GM12878 (cell line): Measurements from ENCODE around the gene GLP1R. TPM values are rescaled to one million over a fixed set of nuclear protein-coding genes. Genes with fewer than 3 reads are reported as not detected.

Source experiments
- ATAC-seq: fragments of 200-7000 bp; cut with Tn5 transposase; 3 replicates; pipeline ENCODE4 v1.9.1; 2020; ENCODE audit warnings: mild to moderate bottlenecking, moderate library complexity
- BruUV-seq: library from RNA; stranded (reverse); fragments of 400-500 nt; replicated peaks from 2 replicates; lab custom pipeline; 2021; lab: Mats Ljungman, UMichigan
- CTCF ChIA-PET: fragments of 300-600 bp; sonication (Branson Sonifier 250); formaldehyde crosslinking; extraction: SDS; loops from one replicate; lab custom pipeline; 2021; ENCODE audit warnings: inconsistent platforms; lab: Yijun Ruan, JAX
- POLR2A ChIA-PET: fragments of 350-600 bp; formaldehyde crosslinking; extraction: SDS; loops from one replicate; lab custom pipeline; 2021; ENCODE audit warnings: inconsistent platforms; lab: Charles Lee
- RAD21 ChIA-PET: fragments of 300-600 bp; sonication (Branson Sonifier 250); formaldehyde crosslinking; loops from one replicate; lab custom pipeline; 2023; ENCODE audit warnings: antibody characterized with exemption; ENCODE audit not compliant: unreplicated experiment; lab: Charles Lee
- SMC1A ChIA-PET: fragments of 300-600 bp; sonication (Branson Sonifier 250); formaldehyde crosslinking; loops from one replicate; lab custom pipeline; 2023; ENCODE audit not compliant: unreplicated experiment, uncharacterized antibody; lab: Charles Lee
- DNase-seq: peaks from one replicate; pipeline ENCODE4 v3.0.0-alpha.2; 2011; ENCODE audit warnings: low read depth, low spot score
- FAIRE-seq: peaks from 3 replicates; lab custom pipeline; 2011; peaks lifted over from hg19 to GRCh38; lab: Jason Lieb, UNC
- H2AFZ ChIP-seq: 2 replicates; pipeline ENCODE4 v1.6.0; 2011; ENCODE audit warnings: low read depth, low read length, control low read depth; ENCODE audit not compliant: control insufficient read depth
- H3K27ac ChIP-seq: 2 replicates; pipeline ENCODE4 v1.5.1; 2011; ENCODE audit warnings: control low read depth; ENCODE audit not compliant: control insufficient read depth, insufficient read depth
- H3K27me3 ChIP-seq, 2 experiments: replicated peaks in 1 of 2; 2 replicates each; pipeline versions ENCODE4 v1.6.0 to v1.6.1; 2011; ENCODE audit warnings: low read length in 1 of 2; ENCODE audit not compliant: control insufficient read depth in 2 of 2, insufficient read depth in 2 of 2
- H3K36me3 ChIP-seq, 2 experiments: 2 replicates each; pipeline ENCODE4 v1.5.1; 2011; ENCODE audit warnings: low read length in 1 of 2; ENCODE audit not compliant: control insufficient read depth in 2 of 2, insufficient read depth in 2 of 2
- H3K4me1 ChIP-seq: 2 replicates; pipeline ENCODE4 v1.6.1; 2011; ENCODE audit warnings: mild to moderate bottlenecking, low read length, moderate library complexity, mixed read lengths; ENCODE audit not compliant: control insufficient read depth, insufficient read depth
- H3K4me2 ChIP-seq: 2 replicates; pipeline ENCODE4 v1.6.0; 2011; ENCODE audit warnings: control low read depth; ENCODE audit not compliant: control insufficient read depth, insufficient read depth
- H3K4me3 ChIP-seq: fragments of 200-600 bp; sonication (generic); 2 replicates; pipeline ENCODE4 v1.5.1; 2016
- H3K79me2 ChIP-seq: 2 replicates; pipeline ENCODE4 v1.6.0; 2011; ENCODE audit warnings: low read length; ENCODE audit not compliant: control insufficient read depth, insufficient read depth
- H3K9ac ChIP-seq: 2 replicates; pipeline ENCODE4 v1.8.0; 2011; ENCODE audit warnings: low read length, control low read depth, mixed read lengths; ENCODE audit not compliant: control insufficient read depth, insufficient read depth
- H3K9me3 ChIP-seq: replicated peaks from 3 replicates; pipeline ENCODE4 v1.5.1; 2011; ENCODE audit warnings: mild to moderate bottlenecking, low read length; ENCODE audit not compliant: control insufficient read depth, insufficient read depth
- H4K20me1 ChIP-seq: 2 replicates; pipeline ENCODE4 v1.6.0; 2011; ENCODE audit not compliant: control insufficient read depth, insufficient read depth
- CBFB ChIP-seq: IDR thresholded peaks from 2 replicates; pipeline ENCODE4 v1.6.1; 2016; ENCODE audit warnings: antibody characterized with exemption, low read depth
- CTCF ChIP-seq, 3 experiments: IDR thresholded peaks in 2 of 3; conservative IDR thresholded peaks in 1 of 3; 2 replicates each; pipeline ENCODE4 v1.5.1; 2011; ENCODE audit warnings: low read depth in 3 of 3, low read length in 3 of 3, mild to moderate bottlenecking in 3 of 3, control low read depth in 2 of 3, moderate library complexity in 2 of 3, inconsistent platforms in 1 of 3, mixed read lengths in 1 of 3; ENCODE audit not compliant: control insufficient read depth in 2 of 3, insufficient read depth in 1 of 3; ENCODE audit errors: extremely low read depth in 1 of 3
- IRF4 ChIP-seq: IDR thresholded peaks from 2 replicates; pipeline ENCODE4 v1.6.1; 2011; ENCODE audit warnings: low read depth, low read length
- NFYA ChIP-seq: IDR thresholded peaks from 2 replicates; pipeline ENCODE4 v1.6.1; 2011; ENCODE audit warnings: low read depth, mild to moderate bottlenecking, low read length, improper control_type of control experiment, borderline replicate concordance
- RAD21 ChIP-seq: IDR thresholded peaks from 2 replicates; pipeline ENCODE4 v1.6.1; 2011; ENCODE audit warnings: mild to moderate bottlenecking, low read depth, low read length, moderate library complexity; ENCODE audit not compliant: insufficient read depth
- SKIL ChIP-seq: fragments of 450-650 bp; IDR thresholded peaks from 2 replicates; pipeline ENCODE4 v1.6.1; 2017; ENCODE audit warnings: mild to moderate bottlenecking, low read depth, inconsistent platforms; ENCODE audit not compliant: poor library complexity, severe bottlenecking
- SMC3 ChIP-seq: IDR thresholded peaks from 2 replicates; pipeline ENCODE4 v1.6.1; 2011; ENCODE audit warnings: low read length, improper control_type of control experiment, borderline replicate concordance
- SPI1 ChIP-seq: IDR thresholded peaks from 2 replicates; pipeline ENCODE4 v1.6.1; 2011; ENCODE audit warnings: low read depth, mild to moderate bottlenecking, low read length, moderate library complexity, borderline replicate concordance; ENCODE audit not compliant: insufficient read depth
- TBL1XR1 ChIP-seq: IDR thresholded peaks from 2 replicates; pipeline ENCODE4 v1.6.1; 2012; ENCODE audit warnings: low read depth, low read length, improper control_type of control experiment
- ZNF217 ChIP-seq: fragments of 450-650 bp; IDR thresholded peaks from 2 replicates; pipeline ENCODE4 v1.6.1; 2017; ENCODE audit warnings: antibody characterized with exemption, mild to moderate bottlenecking
- WGBS: methylation state at CpG from one replicate; pipeline ENCODE4 v1.1.6; 2016; ENCODE audit warnings: low lambda C conversion rate; ENCODE audit not compliant: insufficient replicate concordance, insufficient coverage; ENCODE audit errors: missing lambda C conversion rate; 5-methylcytosine and 5-hydroxymethylcytosine counted together
- in situ Hi-C: fragments of 300-500 bp; cut with MboI; formaldehyde crosslinking; loops from 9 replicates; pipeline ENCODE4 v1.14.3; 2018; ENCODE audit warnings: mixed read lengths
- intact Hi-C: fragments of 100-400 bp; cut with micrococcal nuclease; formaldehyde crosslinking; loops from one replicate; pipeline ENCODE4 v1.14.2; 2022; ENCODE audit not compliant: unreplicated experiment
- polyA plus RNA-seq, 11 experiments: library from polyadenylated mRNA; depleted of rRNA in 4 of 11; unstranded in 6 of 11; stranded (reverse) in 5 of 11; fragments of >200 nt; fragmentation: Nextera tagmentation in 4 of 11; fragmentation: Illumina TruSeq in 1 of 11; extraction: Ambion mirVana in 4 of 11; extraction: Trizol in 1 of 11; gene quantifications; 1 replicate in 1 of 11; 2 replicates in 10 of 11; pipeline versions ENCODE4 v1.2.1 to v1.2.3, GENCODE V29; 2011 to 2016; ENCODE audit warnings: inconsistent platforms in 2 of 11, missing spikeins in 2 of 11, low read depth in 1 of 11
- total RNA-seq, 4 experiments: library from RNA; depleted of rRNA in 3 of 4; stranded (reverse); fragments of >200 nt in 3 of 4; fragmentation: Illumina TruSeq in 1 of 4; extraction: Trizol in 1 of 4; gene quantifications; 2 replicates each; pipeline versions ENCODE4 v1.2.1 to v1.2.3, GENCODE V29; 2013 to 2021

GLP1R gene
- total and polyA plus RNA-seq, 10 of the 15 experiments (the other 5 are each of a cell fraction or from before 2014, with no cell fraction given): 0.01 TPM; not detected in 9

GRCh38 chr6:39003072-39003471, 45.5 kb upstream of the GLP1R start:
- intact Hi-C loops: loop anchor here (1.0 kb wide), 1 partner anchor 89 kb away; no protein-coding TSS in a partner anchor
- Histone ChIP-seq H3K9me3 (no peaks in the 10 kb centered on the region), H3K4me1 (no peaks in the 10 kb centered on the region), H2AFZ (no peak overlapping the region), H3K9ac (no peak overlapping the region), H3K79me2 (no peaks in the 10 kb centered on the region), H3K36me3 (no peaks in the 10 kb centered on the region), H3K27me3 (no peaks in the 10 kb centered on the region), H3K27ac (no peak overlapping the region), H3K4me2 (no peak overlapping the region), H3K4me3 (no peak overlapping the region), H4K20me1 (no peaks in the 10 kb centered on the region)
- ChIA-PET CTCF (interaction anchor here (1.5 to 2.4 kb wide), 6 partner anchors 27 to 307 kb away, joined by 4 to 8 read pairs (median 6); no protein-coding TSS in a partner anchor), SMC1A (interaction anchor here (1.1 to 1.3 kb wide), 2 partner anchors 23 to 99 kb away, joined by 3 to 4 read pairs; no protein-coding TSS in a partner anchor), POLR2A (no interaction called here), RAD21 (interaction anchor here (1.2 to 1.3 kb wide), 2 partner anchors 85 to 300 kb away, joined by 3 to 4 read pairs; no protein-coding TSS in a partner anchor)
- DNase-seq (no peak), ATAC-seq (no peak), FAIRE-seq (no peak)
- no TSS peak for BruUV-seq
- 19% methylated on average over 3 of the region's 3 CpGs for WGBS
- in situ Hi-C loops: no loop called here
- no peak for TF ChIP-seq SKIL
- TF ChIP-seq SMC3: peak; percentile 48; the same call in 1 of the 2 replicates
- no peak for TF ChIP-seq TBL1XR1
- TF ChIP-seq SPI1: no peak
- no peak for TF ChIP-seq NFYA
- TF ChIP-seq ZNF217: no peak
- TF ChIP-seq CTCF (IDR thresholded peaks at IDR 0.05 in 2 of 3, conservative IDR thresholded peaks at IDR 0.05 in 1 of 3; ENCODE audit: control insufficient read depth in 2 of 3, extremely low read depth in 1 of 3, insufficient read depth in 1 of 3, low read depth in 3 of 3, low read length in 3 of 3): peak; percentile 14 to 34 (median 25); a peak in 4 of 6 replicates
- TF ChIP-seq CBFB: no peak
- TF ChIP-seq IRF4: no peak
- peak; percentile 36 for TF ChIP-seq RAD21
